ENCODE measurements around the gene TMEM191C.
"Not testable (repeated sequence)": the region's sequence is repeated elsewhere in the genome, so short reads cannot be mapped to it uniquely, and the experiment has no call there.

TMEM191C gene

GRCh38 chr22:21446128-21446826 lies 20.9 kb upstream of the TMEM191C start:
- no peak for DNase-seq (ENCODE audit: low spot score)

- no peak for DNase-seq (ENCODE audit: low spot score)
These were observed 20.1 kb upstream of the TMEM191C start for GRCh38 chr22:21446827-21447690.

GRCh38 chr22:21447694-21448402 lies 19.3 kb upstream of the TMEM191C start:
- DNase-seq (ENCODE audit: low spot score), result no peak

GRCh38 chr22:21448627-21449416 lies 18.4 kb upstream of the TMEM191C start:
- no peak for DNase-seq (ENCODE audit: low spot score)

GRCh38 chr22:21449531-21450319 lies 17.5 kb upstream of the TMEM191C start:
- no peak for DNase-seq (ENCODE audit: low spot score)

- no peak for DNase-seq (ENCODE audit: low spot score)
These were observed 16.8 kb upstream of the TMEM191C start for GRCh38 chr22:21450320-21450831.

- DNase-seq (ENCODE audit: low spot score), result no peak
These were observed 16.3 kb upstream of the TMEM191C start for GRCh38 chr22:21450858-21451353.

- DNase-seq (ENCODE audit: low spot score), result no peak
These were observed 15.4 kb upstream of the TMEM191C start for GRCh38 chr22:21451545-21452520.

- DNase-seq (ENCODE audit: low spot score), result not testable (repeated sequence)
These were observed 14.5 kb upstream of the TMEM191C start for GRCh38 chr22:21452666-21453065.

GRCh38 chr22:21454998-21455333 lies 12.2 kb upstream of the TMEM191C start:
- DNase-seq (ENCODE audit: low spot score), result not testable (repeated sequence)

GRCh38 chr22:21455334-21456089 lies 11.7 kb upstream of the TMEM191C start:
- no peak for DNase-seq (ENCODE audit: low spot score)

GRCh38 chr22:21457023-21457787 lies 10.0 kb upstream of the TMEM191C start:
- no peak for DNase-seq (ENCODE audit: low spot score)

- not testable (repeated sequence) for DNase-seq (ENCODE audit: low spot score)
These were observed 4.5 kb upstream of the TMEM191C start for GRCh38 chr22:21462672-21463071.

- not testable (repeated sequence) for DNase-seq (ENCODE audit: low spot score)
These were observed 1.3 kb downstream of the TMEM191C start for GRCh38 chr22:21468194-21469096.

- DNase-seq (ENCODE audit: low spot score), result not testable (repeated sequence)
These were observed 2.2 kb downstream of the TMEM191C start for GRCh38 chr22:21469097-21469994.

- DNase-seq (ENCODE audit: low spot score), result not testable (repeated sequence)
These were observed 5.8 kb downstream of the TMEM191C start for GRCh38 chr22:21472984-21473383.
